Left colon (tissue), 2 donors: ENCODE measurements around the gene C2. TPM values are rescaled to one million over a fixed set of nuclear protein-coding genes. Genes with fewer than 3 reads are reported as not detected.
A peak's percentile ranks its signal among the peaks of the same experiment; 100 is the strongest.
"Not testable (repeated sequence)": the region's sequence is repeated elsewhere in the genome, so short reads cannot be mapped to it uniquely, and the experiment has no call there.

Experiments used
- ATAC-seq: fragments of 200-7000 bp; cut with Tn5 transposase; one replicate; pipeline ENCODE4 v1.9.1; 2020; ENCODE audit warnings: mild to moderate bottlenecking, moderate library complexity
- DNase-seq, 2 donors: peaks; one replicate each; pipeline ENCODE4 v3.0.0-alpha.2; 2020
- intact Hi-C, 2 donors: fragments of 100-400 bp; cut with DNase I in 1 of 2; cut with micrococcal nuclease in 1 of 2; formaldehyde crosslinking; loops; one replicate each; pipeline versions ENCODE4 v1.11.2 to v1.14.0; 2022; cut with DNase I, micrococcal nuclease
- total RNA-seq, 2 donors: library from RNA; stranded (reverse); fragmentation: NEBNext Ultra II Directional; extraction: Animal tissue kit (Norgen Biotek cat#: 25700); gene quantifications; one replicate each; pipeline ENCODE4 v1.2.1, GENCODE V29; 2021
- donor health status: DM: no; HTN: no; CAD: no.
- donor health status: DM: yes; HTN: yes; CAD: no.

C2 gene
- total RNA-seq, 2 donors from 2014 or later: 6.1 to 18.2 TPM

GRCh38 chr6:31969712-31970603, 42.4 kb downstream of the C2 start:
- intact Hi-C loops: no loop called here
- ATAC-seq: no peak
- peak in 1 of 2 donors; percentile 12 for DNase-seq

- intact Hi-C loops: no loop called here
Measured at GRCh38 chr6:31970604-31971271, 43.2 kb downstream of the C2 start.

GRCh38 chr6:31971279-31971992, 43.9 kb downstream of the C2 start:
- intact Hi-C loops: no loop called here
- ATAC-seq: no peak
- peak; percentile 25 to 26 for DNase-seq

More at GRCh38 chr6:31970604-31971271, 43.2 kb downstream of the C2 start:
- DNase-seq (peak in 1 of 2 donors; percentile 25), ATAC-seq (no peak)

- intact Hi-C loops: no loop called here
- DNase-seq: peak; percentile 97 to 98
- ATAC-seq: peak; percentile 93
Measured at GRCh38 chr6:31971993-31972708, 44.6 kb downstream of the C2 start, which contains the start of gene DXO. DXO (minus strand) TSS chr6:31972138; CDS start chr6:31971675, 463 bp downstream.

GRCh38 chr6:31972709-31973350, 45.3 kb downstream of the C2 start:
- no peak for ATAC-seq
- intact Hi-C loops: no loop called here
- DNase-seq: peak in 1 of 2 donors; percentile 18

- ATAC-seq, intact Hi-C loops: not testable (repeated sequence)
- peak in 1 of 2 donors; percentile 17 for DNase-seq
Measured at GRCh38 chr6:31976065-31976464, 48.5 kb downstream of the C2 start.

GRCh38 chr6:31977816-31978431, 50.4 kb downstream of the C2 start:
- intact Hi-C loops: no loop called here
- ATAC-seq: no peak
- no peak for DNase-seq

- intact Hi-C loops: no loop called here
- DNase-seq: no peak
- ATAC-seq: no peak
Measured at GRCh38 chr6:31978831-31979230, 51.3 kb downstream of the C2 start.

GRCh38 chr6:31979238-31979898, 51.9 kb downstream of the C2 start:
- intact Hi-C loops: no loop called here
- DNase-seq (no peak), ATAC-seq (no peak)

GRCh38 chr6:31980195-31980876, 52.8 kb downstream of the C2 start:
- intact Hi-C loops, ATAC-seq, DNase-seq: not testable (repeated sequence)

- not testable (repeated sequence) for ATAC-seq
Measured at GRCh38 chr6:31980998-31981397, 53.5 kb downstream of the C2 start.

GRCh38 chr6:31981744-31982143, 54.2 kb downstream of the C2 start, which contains the start of gene C4A:
C4A (plus strand) TSS chr6:31982057; CDS start chr6:31982108, 51 bp downstream.
- intact Hi-C loops, ATAC-seq, DNase-seq: not testable (repeated sequence)

More at GRCh38 chr6:31980998-31981397, 53.5 kb downstream of the C2 start:
- DNase-seq, intact Hi-C loops: not testable (repeated sequence)

GRCh38 chr6:31989363-31989762, 61.8 kb downstream of the C2 start:
- DNase-seq, ATAC-seq, intact Hi-C loops: not testable (repeated sequence)

- ATAC-seq, intact Hi-C loops, DNase-seq: not testable (repeated sequence)
Measured at GRCh38 chr6:31994421-31994820, 66.9 kb downstream of the C2 start.
